ENCODE results near the gene ICAM5.

DNA sequence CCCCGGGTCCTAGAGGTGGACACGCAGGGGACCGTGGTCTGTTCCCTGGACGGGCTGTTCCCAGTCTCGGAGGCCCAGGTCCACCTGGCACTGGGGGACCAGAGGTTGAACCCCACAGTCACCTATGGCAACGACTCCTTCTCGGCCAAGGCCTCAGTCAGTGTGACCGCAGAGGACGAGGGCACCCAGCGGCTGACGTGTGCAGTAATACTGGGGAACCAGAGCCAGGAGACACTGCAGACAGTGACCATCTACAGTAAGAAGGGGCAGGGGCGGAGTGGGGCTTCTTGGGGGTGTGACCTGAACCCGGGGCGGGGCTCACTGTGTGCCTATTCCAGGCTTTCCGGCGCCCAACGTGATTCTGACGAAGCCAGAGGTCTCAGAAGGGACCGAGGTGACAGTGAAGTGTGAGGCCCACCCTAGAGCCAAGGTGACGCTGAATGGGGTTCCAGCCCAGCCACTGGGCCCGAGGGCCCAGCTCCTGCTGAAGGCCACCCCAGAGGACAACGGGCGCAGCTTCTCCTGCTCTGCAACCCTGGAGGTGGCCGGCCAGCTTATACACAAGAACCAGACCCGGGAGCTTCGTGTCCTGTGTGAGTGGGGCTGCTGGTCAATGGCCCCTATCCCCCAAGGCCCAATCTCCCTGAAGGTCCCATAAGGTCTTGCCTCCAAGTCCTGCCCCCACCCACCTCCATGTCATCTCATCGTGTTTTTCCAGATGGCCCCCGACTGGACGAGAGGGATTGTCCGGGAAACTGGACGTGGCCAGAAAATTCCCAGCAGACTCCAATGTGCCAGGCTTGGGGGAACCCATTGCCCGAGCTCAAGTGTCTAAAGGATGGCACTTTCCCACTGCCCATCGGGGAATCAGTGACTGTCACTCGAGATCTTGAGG is 5.4 kb upstream of the ICAM5 start:
- TF ChIP-seq, protein P1, sequence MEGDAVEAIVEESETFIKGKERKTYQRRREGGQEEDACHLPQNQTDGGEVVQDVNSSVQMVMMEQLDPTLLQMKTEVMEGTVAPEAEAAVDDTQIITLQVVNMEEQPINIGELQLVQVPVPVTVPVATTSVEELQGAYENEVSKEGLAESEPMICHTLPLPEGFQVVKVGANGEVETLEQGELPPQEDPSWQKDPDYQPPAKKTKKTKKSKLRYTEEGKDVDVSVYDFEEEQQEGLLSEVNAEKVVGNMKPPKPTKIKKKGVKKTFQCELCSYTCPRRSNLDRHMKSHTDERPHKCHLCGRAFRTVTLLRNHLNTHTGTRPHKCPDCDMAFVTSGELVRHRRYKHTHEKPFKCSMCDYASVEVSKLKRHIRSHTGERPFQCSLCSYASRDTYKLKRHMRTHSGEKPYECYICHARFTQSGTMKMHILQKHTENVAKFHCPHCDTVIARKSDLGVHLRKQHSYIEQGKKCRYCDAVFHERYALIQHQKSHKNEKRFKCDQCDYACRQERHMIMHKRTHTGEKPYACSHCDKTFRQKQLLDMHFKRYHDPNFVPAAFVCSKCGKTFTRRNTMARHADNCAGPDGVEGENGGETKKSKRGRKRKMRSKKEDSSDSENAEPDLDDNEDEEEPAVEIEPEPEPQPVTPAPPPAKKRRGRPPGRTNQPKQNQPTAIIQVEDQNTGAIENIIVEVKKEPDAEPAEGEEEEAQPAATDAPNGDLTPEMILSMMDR (conservative IDR thresholded peaks at IDR 0.05 in 1 of 2, IDR thresholded peaks at IDR 0.05 in 1 of 2; ENCODE audit: extremely low read depth in 1 of 2, insufficient read depth in 1 of 2, low read depth in 1 of 2, low read length in 2 of 2): no peak
- TF ChIP-seq EZH2 (IDR thresholded peaks at IDR 0.05; ENCODE audit: borderline replicate concordance, low read length): no peak
